ENCODE data around the gene WWOX. TPM values are rescaled to one million over a fixed set of nuclear protein-coding genes. Genes with fewer than 3 reads are reported as not detected.

Gene WWOX
- total RNA-seq, 1 donor from 2014 or later = 34.9 TPM

GRCh38 chr16:78170494-78170933 is 71.1 kb downstream of the WWOX start:
- no peak for TF ChIP-seq CTCF (IDR thresholded peaks at IDR 0.05; ENCODE audit: insufficient read depth, low read length, poor library complexity, severe bottlenecking)
- Histone ChIP-seq H3K36me3 (ENCODE audit: control insufficient read depth, insufficient read depth, low read length) (no peaks in the 10 kb centered on the region), H3K4me3 (ENCODE audit: low read depth, low read length) (no peak overlapping the region), H3K27me3 (ENCODE audit: control insufficient read depth, insufficient read depth, low read length) (no peaks in the 10 kb centered on the region)
- DNase-seq (ENCODE audit: low read depth) = no peak

- no peak for DNase-seq (ENCODE audit: low read depth)
- no peak for TF ChIP-seq CTCF (IDR thresholded peaks at IDR 0.05; ENCODE audit: insufficient read depth, low read length, poor library complexity, severe bottlenecking)
- H3K36me3 ChIP-seq (ENCODE audit: control insufficient read depth, insufficient read depth, low read length) = no peaks in the 10 kb centered on the region
- H3K27me3 ChIP-seq (ENCODE audit: control insufficient read depth, insufficient read depth, low read length) = no peaks in the 10 kb centered on the region
- no peak overlapping the region for H3K4me3 ChIP-seq (ENCODE audit: low read depth, low read length)
These were observed 75.8 kb downstream of the WWOX start for GRCh38 chr16:78175287-78175686.

GRCh38 chr16:78176435-78176834 is 77.0 kb downstream of the WWOX start:
- H3K4me3 ChIP-seq (ENCODE audit: low read depth, low read length) = no peak overlapping the region
- H3K27me3 ChIP-seq (ENCODE audit: control insufficient read depth, insufficient read depth, low read length) = no peaks in the 10 kb centered on the region
- no peak for TF ChIP-seq CTCF (IDR thresholded peaks at IDR 0.05; ENCODE audit: insufficient read depth, low read length, poor library complexity, severe bottlenecking)
- no peaks in the 10 kb centered on the region for H3K36me3 ChIP-seq (ENCODE audit: control insufficient read depth, insufficient read depth, low read length)
- DNase-seq (ENCODE audit: low read depth) = no peak

- Histone ChIP-seq H3K36me3 (ENCODE audit: control insufficient read depth, insufficient read depth, low read length) (no peaks in the 10 kb centered on the region), H3K4me3 (ENCODE audit: low read depth, low read length) (no peak overlapping the region), H3K27me3 (ENCODE audit: control insufficient read depth, insufficient read depth, low read length) (no peaks in the 10 kb centered on the region)
- no peak for TF ChIP-seq CTCF (IDR thresholded peaks at IDR 0.05; ENCODE audit: insufficient read depth, low read length, poor library complexity, severe bottlenecking)
- no peak for DNase-seq (ENCODE audit: low read depth)
These were observed 77.8 kb downstream of the WWOX start for GRCh38 chr16:78177218-78177617.

GRCh38 chr16:78177987-78178386 is 78.5 kb downstream of the WWOX start:
- DNase-seq (ENCODE audit: low read depth) = no peak
- TF ChIP-seq CTCF (IDR thresholded peaks at IDR 0.05; ENCODE audit: insufficient read depth, low read length, poor library complexity, severe bottlenecking) = no peak
- Histone ChIP-seq H3K4me3 (ENCODE audit: low read depth, low read length) (no peak overlapping the region), H3K36me3 (ENCODE audit: control insufficient read depth, insufficient read depth, low read length) (no peaks in the 10 kb centered on the region), H3K27me3 (ENCODE audit: control insufficient read depth, insufficient read depth, low read length) (no peaks in the 10 kb centered on the region)

- TF ChIP-seq CTCF (IDR thresholded peaks at IDR 0.05; ENCODE audit: insufficient read depth, low read length, poor library complexity, severe bottlenecking) = no peak
- no peaks in the 10 kb centered on the region for H3K36me3 ChIP-seq (ENCODE audit: control insufficient read depth, insufficient read depth, low read length)
- no peak overlapping the region for H3K4me3 ChIP-seq (ENCODE audit: low read depth, low read length)
- H3K27me3 ChIP-seq (ENCODE audit: control insufficient read depth, insufficient read depth, low read length) = no peaks in the 10 kb centered on the region
- DNase-seq (ENCODE audit: low read depth) = no peak
These were observed 80.2 kb downstream of the WWOX start for GRCh38 chr16:78179666-78180065.

All from kidney epithelial cell (primary cell).